ENCODE results near the gene GREB1L.
"Not testable (repeated sequence)": the region's sequence is repeated elsewhere in the genome, so short reads cannot be mapped to it uniquely, and the experiment has no call there.

The GREB1L gene

DNA sequence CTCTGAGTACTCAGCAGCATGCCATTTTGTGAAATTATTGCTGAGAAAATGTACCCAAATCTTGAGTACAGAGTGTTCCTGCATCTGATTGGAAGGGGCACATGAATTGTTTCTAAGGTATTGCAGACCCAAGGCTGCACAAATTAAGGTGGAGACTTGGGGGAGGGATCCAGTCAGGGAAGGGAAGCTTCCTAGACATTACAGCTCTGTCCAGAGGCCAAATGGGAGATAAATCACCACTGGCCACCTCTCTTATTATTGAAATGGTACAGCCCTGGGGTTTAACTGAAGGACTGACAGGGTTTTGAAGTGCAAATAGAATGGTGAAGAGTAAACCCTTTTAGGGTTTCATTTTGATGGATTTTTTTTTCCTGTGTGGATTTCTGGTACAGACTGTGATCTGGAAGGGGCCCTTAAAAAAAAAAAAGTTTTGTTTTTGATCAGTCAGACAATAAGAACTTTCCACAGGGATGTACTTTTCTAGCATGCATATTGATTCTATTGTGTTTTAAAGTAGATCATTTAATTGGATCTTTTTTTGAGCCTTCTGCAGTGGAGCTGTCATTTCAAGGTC is 119.4 kb downstream of the GREB1L start:
- DNase-seq (ENCODE audit: low spot score) = no peak
- in situ Hi-C loops (cut with MboI; ENCODE audit: low pct_unique_long_range_greater_than_20kb, low sequenced_read_pairs, unreplicated experiment) = no loop called here
- TF ChIP-seq CTCF (IDR thresholded peaks at IDR 0.05; ENCODE audit: extremely low read depth, insufficient read depth, missing control alignments) = no peak

DNA sequence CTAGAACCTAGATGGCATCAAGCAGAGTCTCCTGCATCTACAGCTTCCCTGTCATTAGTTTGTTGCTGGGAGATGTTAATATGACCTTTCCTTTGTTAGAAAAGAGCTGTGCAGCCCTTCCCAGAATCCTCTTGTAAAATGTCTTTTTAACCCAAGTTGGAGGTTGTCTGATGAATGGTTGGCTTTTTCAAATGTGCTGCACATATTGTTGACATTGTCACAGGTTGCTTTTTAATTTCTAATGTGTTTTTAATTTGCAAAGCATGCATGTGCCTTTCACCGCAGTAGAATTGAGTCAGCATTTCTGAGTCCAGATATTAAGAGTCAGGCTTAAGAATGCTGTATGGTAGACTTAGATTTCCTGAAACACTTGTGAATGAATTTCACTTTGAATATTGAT is 120.8 kb downstream of the GREB1L start:
- no peak for TF ChIP-seq CTCF (IDR thresholded peaks at IDR 0.05; ENCODE audit: extremely low read depth, insufficient read depth, missing control alignments)
- DNase-seq (ENCODE audit: low spot score) = no peak
- in situ Hi-C loops (cut with MboI; ENCODE audit: low pct_unique_long_range_greater_than_20kb, low sequenced_read_pairs, unreplicated experiment) = no loop called here

GRCh38 chr18:21363348-21363747 is 121.3 kb downstream of the GREB1L start:
- TF ChIP-seq CTCF (IDR thresholded peaks at IDR 0.05; ENCODE audit: extremely low read depth, insufficient read depth, missing control alignments) = no peak
- in situ Hi-C loops (cut with MboI; ENCODE audit: low pct_unique_long_range_greater_than_20kb, low sequenced_read_pairs, unreplicated experiment) = no loop called here
- no peak for DNase-seq (ENCODE audit: low spot score)

DNA sequence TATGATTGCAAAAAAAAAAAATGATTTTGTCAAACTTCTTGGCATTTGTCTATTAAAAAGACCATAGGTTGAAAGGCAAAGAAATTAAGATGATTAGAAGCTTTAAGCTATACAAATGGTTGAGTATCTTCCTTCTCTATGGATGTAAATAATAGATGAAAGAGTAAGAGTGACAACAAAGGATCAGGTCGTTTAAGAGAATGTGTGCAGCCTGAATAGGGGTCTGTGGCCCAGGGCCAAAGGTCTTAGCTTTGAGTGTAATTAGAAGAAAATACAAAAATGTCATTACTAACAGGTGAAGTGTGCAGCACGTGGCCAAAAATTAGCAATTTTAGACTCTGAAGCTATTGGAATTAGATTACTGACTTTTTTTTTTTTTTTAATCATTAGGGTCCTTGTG is 122.4 kb downstream of the GREB1L start:
- DNase-seq (ENCODE audit: low spot score) = no peak
- TF ChIP-seq CTCF (IDR thresholded peaks at IDR 0.05; ENCODE audit: extremely low read depth, insufficient read depth, missing control alignments) = no peak
- in situ Hi-C loops (cut with MboI; ENCODE audit: low pct_unique_long_range_greater_than_20kb, low sequenced_read_pairs, unreplicated experiment) = no loop called here

- no peak for TF ChIP-seq CTCF (IDR thresholded peaks at IDR 0.05; ENCODE audit: extremely low read depth, insufficient read depth, missing control alignments)
- no peak for DNase-seq (ENCODE audit: low spot score)
- in situ Hi-C loops (cut with MboI; ENCODE audit: low pct_unique_long_range_greater_than_20kb, low sequenced_read_pairs, unreplicated experiment) = no loop called here
These were observed 124.9 kb downstream of the GREB1L start for GRCh38 chr18:21366896-21367295.

- no peak for DNase-seq (ENCODE audit: low spot score)
- in situ Hi-C loops (cut with MboI; ENCODE audit: low pct_unique_long_range_greater_than_20kb, low sequenced_read_pairs, unreplicated experiment) = no loop called here
- no peak for TF ChIP-seq CTCF (IDR thresholded peaks at IDR 0.05; ENCODE audit: extremely low read depth, insufficient read depth, missing control alignments)
These were observed 127.1 kb downstream of the GREB1L start for GRCh38 chr18:21369146-21369545.

DNA sequence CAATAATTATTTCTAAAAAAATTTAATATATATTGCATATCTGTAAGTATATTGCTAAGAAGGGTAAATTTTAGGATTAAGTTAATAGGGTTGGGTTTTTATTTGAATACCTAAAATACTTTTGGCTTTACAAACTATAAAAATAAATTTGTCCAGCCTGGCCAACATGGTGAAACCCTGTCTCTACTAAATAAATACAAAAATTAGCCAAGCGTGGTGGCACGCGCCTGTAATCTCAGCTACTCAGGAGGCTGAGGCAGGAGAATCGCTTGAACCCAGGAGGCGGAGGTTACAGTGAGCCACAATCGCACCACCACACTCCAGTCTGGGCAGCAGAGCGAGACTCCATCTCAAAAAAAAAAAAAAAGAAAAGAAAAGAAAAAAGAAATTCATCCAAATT is 127.6 kb downstream of the GREB1L start:
- DNase-seq (ENCODE audit: low spot score); in situ Hi-C loops (cut with MboI; ENCODE audit: low pct_unique_long_range_greater_than_20kb, low sequenced_read_pairs, unreplicated experiment): not testable (repeated sequence)
